ENCODE results near the gene TPRX1. TPM values are rescaled to one million over a fixed set of nuclear protein-coding genes. Genes with fewer than 3 reads are reported as not detected.

TPRX1 gene
- total and polyA plus RNA-seq, 2 donors (not counting 1 experiment from before 2014, with no cell fraction given), result not detected

DNA sequence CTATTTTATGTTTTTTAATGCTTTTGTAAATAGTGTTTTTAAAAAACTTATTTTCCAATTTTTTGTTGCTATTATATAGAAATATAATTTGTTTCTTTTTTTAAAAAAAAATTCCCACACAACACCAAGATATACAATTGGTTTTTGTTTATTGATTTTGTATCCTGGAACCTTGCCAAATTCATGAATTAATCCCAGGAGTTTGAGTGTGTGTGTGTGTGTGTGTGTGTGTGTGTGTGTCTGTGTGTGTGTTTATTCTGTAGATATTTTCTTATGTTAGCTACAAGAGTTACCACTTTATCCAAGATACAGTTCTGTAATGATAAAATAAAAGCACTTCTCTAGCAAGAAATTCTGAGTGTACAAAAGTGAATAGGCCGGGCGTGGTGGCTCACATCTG, 7.6 kb downstream of the TPRX1 start:
- CTCF ChIA-PET, result interaction anchor here (2.4 kb wide), 1 partner anchor 9 kb away, joined by 7 read pairs; no protein-coding TSS in a partner anchor
- Histone ChIP-seq H3K36me3 (replicated peaks in 1 of 2; ENCODE audit: control extremely low read depth in 1 of 2, control insufficient read depth in 1 of 2, extremely low read depth in 1 of 2, insufficient read depth in 2 of 2, low read length in 1 of 2) (no peaks in the 10 kb centered on the region), H3K27ac (ENCODE audit: low read length in 2 of 2) (no peak overlapping the region), H2AFZ (ENCODE audit: insufficient read depth, low read depth, low read length, poor library complexity, severe bottlenecking) (no peak overlapping the region), H3K4me1 (ENCODE audit: control insufficient read depth in 2 of 2, insufficient read depth in 2 of 2, low read length in 2 of 2) (no peaks in the 10 kb centered on the region), H3K4me2 (replicated peaks; ENCODE audit: low read depth, low read length, poor library complexity, severe bottlenecking) (no peak overlapping the region), H4K20me1 (ENCODE audit: control insufficient read depth, insufficient read depth, low read length, poor library complexity, severe bottlenecking) (no peaks in the 10 kb centered on the region), H3K79me2 (ENCODE audit: control insufficient read depth, insufficient read depth, low read length) (no peaks in the 10 kb centered on the region), H3K9me3 (ENCODE audit: control extremely low read depth in 1 of 3, control insufficient read depth in 2 of 3, insufficient read depth in 1 of 3, low read length in 2 of 3) (peaks cover 1 to 12% (median 4%) of the 10 kb centered on the region in 3 donors), H3K27me3 (replicated peaks in 1 of 4; ENCODE audit: control extremely low read depth in 1 of 4, control insufficient read depth in 3 of 4, insufficient read depth in 4 of 4, low read length in 3 of 4) (peaks cover 0 to 5% (median 0%) of the 10 kb centered on the region in 4 experiments), H3K9ac (ENCODE audit: low read length) (no peak overlapping the region), H3K4me3 (ENCODE audit: control extremely low read depth in 1 of 5, extremely low read depth in 1 of 5, insufficient read depth in 1 of 5, low read depth in 2 of 5, low read length in 4 of 5) (no peak overlapping the region)
- H3K27ac Mint-ChIP-seq, result no peak overlapping the region
- ATAC-seq (ENCODE audit: low read depth), result no peak
- no peak for DNase-seq
- H3K9me3 Mint-ChIP-seq (ENCODE audit: insufficient read depth), result peaks cover 3% of the 10 kb centered on the region
- TF ChIP-seq EZH2 (IDR thresholded peaks at IDR 0.05; ENCODE audit: borderline replicate concordance, insufficient read depth, low read depth, low read length, poor library complexity, severe bottlenecking), result no peak
- TF ChIP-seq, protein P1, sequence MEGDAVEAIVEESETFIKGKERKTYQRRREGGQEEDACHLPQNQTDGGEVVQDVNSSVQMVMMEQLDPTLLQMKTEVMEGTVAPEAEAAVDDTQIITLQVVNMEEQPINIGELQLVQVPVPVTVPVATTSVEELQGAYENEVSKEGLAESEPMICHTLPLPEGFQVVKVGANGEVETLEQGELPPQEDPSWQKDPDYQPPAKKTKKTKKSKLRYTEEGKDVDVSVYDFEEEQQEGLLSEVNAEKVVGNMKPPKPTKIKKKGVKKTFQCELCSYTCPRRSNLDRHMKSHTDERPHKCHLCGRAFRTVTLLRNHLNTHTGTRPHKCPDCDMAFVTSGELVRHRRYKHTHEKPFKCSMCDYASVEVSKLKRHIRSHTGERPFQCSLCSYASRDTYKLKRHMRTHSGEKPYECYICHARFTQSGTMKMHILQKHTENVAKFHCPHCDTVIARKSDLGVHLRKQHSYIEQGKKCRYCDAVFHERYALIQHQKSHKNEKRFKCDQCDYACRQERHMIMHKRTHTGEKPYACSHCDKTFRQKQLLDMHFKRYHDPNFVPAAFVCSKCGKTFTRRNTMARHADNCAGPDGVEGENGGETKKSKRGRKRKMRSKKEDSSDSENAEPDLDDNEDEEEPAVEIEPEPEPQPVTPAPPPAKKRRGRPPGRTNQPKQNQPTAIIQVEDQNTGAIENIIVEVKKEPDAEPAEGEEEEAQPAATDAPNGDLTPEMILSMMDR (IDR thresholded peaks at IDR 0.05), result no peak
- intact Hi-C loops (cut with micrococcal nuclease), result no loop called here
- peaks cover 12% of the 10 kb centered on the region for H3K27me3 Mint-ChIP-seq
- WGBS (ENCODE audit: insufficient coverage), result no CpG with 5 or more reads among the region's 2 CpGs
- POLR2A ChIA-PET, result no interaction called here
- no peaks in the 10 kb centered on the region for H3K4me1 Mint-ChIP-seq
- no peak overlapping the region for H3K4me3 Mint-ChIP-seq

DNA sequence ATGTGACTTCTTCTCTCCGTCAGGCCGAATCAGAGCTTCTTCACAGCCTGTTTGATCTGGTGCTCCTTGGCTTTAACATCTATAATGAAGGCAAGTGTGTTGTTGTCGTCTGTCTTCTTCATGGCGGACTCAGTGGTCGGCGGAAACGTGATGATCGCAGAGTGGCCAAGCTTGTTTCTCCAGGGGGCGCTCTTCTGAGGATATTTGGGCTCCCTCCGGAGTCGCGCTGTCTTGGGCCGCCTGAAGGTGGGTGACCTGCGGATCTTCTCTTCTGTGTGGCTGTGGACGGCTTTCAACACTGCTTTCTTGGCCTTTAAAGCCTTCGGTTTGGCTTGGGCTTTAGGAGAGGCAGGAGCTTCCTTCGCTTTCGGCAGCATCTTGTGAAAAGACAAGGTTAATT, 9.8 kb downstream of the TPRX1 start:
- TF ChIP-seq, protein P1 (IDR thresholded peaks at IDR 0.05), result no peak
- no peak for TF ChIP-seq EZH2 (IDR thresholded peaks at IDR 0.05; ENCODE audit: borderline replicate concordance, insufficient read depth, low read depth, low read length, poor library complexity, severe bottlenecking)
- CTCF ChIA-PET, result interaction anchor here (0.9 kb wide), 1 partner anchor 161 kb away, joined by 5 read pairs; no protein-coding TSS in a partner anchor

More for the DNA sequence above, 9.8 kb downstream of the TPRX1 start:
- no peak overlapping the region for H3K27ac ChIP-seq (ENCODE audit: low read length in 2 of 2)
- Mint-ChIP-seq H3K27ac (no peak overlapping the region), H3K27me3 (peaks cover 12% of the 10 kb centered on the region), H3K4me3 (no peak overlapping the region), H3K4me1 (peaks cover 2% of the 10 kb centered on the region), H3K9me3 (ENCODE audit: insufficient read depth) (no peaks in the 10 kb centered on the region)
- peaks cover 1 to 7% (median 4%) of the 10 kb centered on the region in 3 donors for H3K9me3 ChIP-seq (ENCODE audit: control extremely low read depth in 1 of 3, control insufficient read depth in 2 of 3, insufficient read depth in 1 of 3, low read length in 2 of 3)
- no peaks in the 10 kb centered on the region for H4K20me1 ChIP-seq (ENCODE audit: control insufficient read depth, insufficient read depth, low read length, poor library complexity, severe bottlenecking)
- no peak overlapping the region for H3K9ac ChIP-seq (ENCODE audit: low read length)
- H3K27me3 ChIP-seq (replicated peaks in 1 of 4; ENCODE audit: control extremely low read depth in 1 of 4, control insufficient read depth in 3 of 4, insufficient read depth in 4 of 4, low read length in 3 of 4), result peaks cover 0 to 5% (median 0%) of the 10 kb centered on the region in 4 experiments
- no peak overlapping the region for H3K4me3 ChIP-seq (ENCODE audit: control extremely low read depth in 1 of 5, extremely low read depth in 1 of 5, insufficient read depth in 1 of 5, low read depth in 2 of 5, low read length in 4 of 5)
- no peaks in the 10 kb centered on the region for H3K36me3 ChIP-seq (replicated peaks in 1 of 2; ENCODE audit: control extremely low read depth in 1 of 2, control insufficient read depth in 1 of 2, extremely low read depth in 1 of 2, insufficient read depth in 2 of 2, low read length in 1 of 2)
- no peak overlapping the region for H3K4me2 ChIP-seq (replicated peaks; ENCODE audit: low read depth, low read length, poor library complexity, severe bottlenecking)
- 82% methylated on average over 15 of the region's 18 CpGs for WGBS (ENCODE audit: insufficient coverage)
- peaks cover 0 to 4% of the 10 kb centered on the region in 2 donors for H3K4me1 ChIP-seq (ENCODE audit: control insufficient read depth in 2 of 2, insufficient read depth in 2 of 2, low read length in 2 of 2)
- POLR2A ChIA-PET, result interaction anchor here (0.6 kb wide), 1 partner anchor 477 kb away, joined by 4 read pairs; no protein-coding TSS in a partner anchor
- intact Hi-C loops (cut with micrococcal nuclease), result no loop called here
- H3K79me2 ChIP-seq (ENCODE audit: control insufficient read depth, insufficient read depth, low read length), result no peaks in the 10 kb centered on the region
- DNase-seq (no peak), ATAC-seq (ENCODE audit: low read depth) (no peak)
- H2AFZ ChIP-seq (ENCODE audit: insufficient read depth, low read depth, low read length, poor library complexity, severe bottlenecking), result no peak overlapping the region

Measured in B cell (primary cell).